ENCODE results near the gene USP49. TPM values are rescaled to one million over a fixed set of nuclear protein-coding genes. Genes with fewer than 3 reads are reported as not detected.

The USP49 gene
- polyA plus RNA-seq, 1 of the 3 experiments (the other 2 are of a cell fraction): 2.4 TPM

- TF ChIP-seq FOXJ3 (CRISPR knock-in tag; IDR thresholded peaks at IDR 0.05): no peak
- no peak for TF ChIP-seq NFIC (IDR thresholded peaks at IDR 0.05; ENCODE audit: borderline replicate concordance)
- TF ChIP-seq POLR2AphosphoS5 (IDR thresholded peaks at IDR 0.05; ENCODE audit: low read depth, low read length): no peak
- no peak for TF ChIP-seq FOSL2 (IDR thresholded peaks at IDR 0.05; ENCODE audit: borderline replicate concordance, low read depth)
- TF ChIP-seq MEF2A (IDR thresholded peaks at IDR 0.05; ENCODE audit: borderline replicate concordance, low read depth): no peak
- H3K27ac ChIP-seq (ENCODE audit: low read depth in 2 of 2, low read length in 1 of 2): no peak overlapping the region
- POLR2A ChIA-PET: no interaction called here
These were observed 150.9 kb downstream of the USP49 start for GRCh38 chr6:41744236-41744787.

GRCh38 chr6:41743406-41744235 lies 151.6 kb downstream of the USP49 start:
- Histone ChIP-seq H3K9me3 (no peaks in the 10 kb centered on the region), H4K20me1 (ENCODE audit: insufficient read depth) (no peaks in the 10 kb centered on the region), H3K4me2 (no peak overlapping the region), H3K36me3 (replicated peaks in 1 of 2; ENCODE audit: control insufficient read depth in 1 of 2, insufficient read depth in 2 of 2, low read length in 1 of 2) (no peaks in the 10 kb centered on the region), H3F3A (replicated peaks; ENCODE audit: insufficient read depth) (no peaks in the 10 kb centered on the region), H3K4me3 (ENCODE audit: low read depth in 2 of 2, low read length in 1 of 2) (no peak overlapping the region), H2AFZ (ENCODE audit: low read depth) (no peak overlapping the region), H3K27ac (ENCODE audit: low read depth in 2 of 2, low read length in 1 of 2) (no peak overlapping the region), H3K27me3 (ENCODE audit: insufficient read depth) (no peaks in the 10 kb centered on the region), H3K9me2 (no peaks in the 10 kb centered on the region), H3K9ac (no peak overlapping the region), H3K79me2 (ENCODE audit: insufficient read depth) (no peaks in the 10 kb centered on the region), H3K4me1 (ENCODE audit: control insufficient read depth in 1 of 2, insufficient read depth in 2 of 2, low read depth in 1 of 2, low read length in 1 of 2) (peaks cover 0 to 2% of the 10 kb centered on the region in 2 experiments; a peak in 2 of 4 replicates)
- WGBS (ENCODE audit: low lambda C conversion rate): 85% methylated on average over 5 of the region's 6 CpGs
- ChIA-PET CTCF (interaction anchor here (1.5 kb wide), 1 partner anchor 9 kb away, joined by 3 read pairs; no protein-coding TSS in a partner anchor), POLR2A (no interaction called here)
- no peak for DNase-seq
- TF ChIP-seq NFIC (IDR thresholded peaks at IDR 0.05; ENCODE audit: borderline replicate concordance) (no peak), REST (IDR thresholded peaks at IDR 0.05; ENCODE audit: low read depth, low read length) (no peak), GABPA (IDR thresholded peaks at IDR 0.05; ENCODE audit: low read depth) (no peak), FOXJ3 (CRISPR knock-in tag; IDR thresholded peaks at IDR 0.05) (no peak), TCF12 (IDR thresholded peaks at IDR 0.05) (no peak), POLR2AphosphoS5 (IDR thresholded peaks at IDR 0.05; ENCODE audit: low read depth, low read length) (no peak), EP300 (IDR thresholded peaks at IDR 0.05; ENCODE audit: borderline replicate concordance in 1 of 2, low read depth in 1 of 2, low read length in 1 of 2) (no peak), RCOR1 (IDR thresholded peaks at IDR 0.05; ENCODE audit: low read length) (no peak), CTCF (IDR thresholded peaks at IDR 0.05) (no peak), USF2 (IDR thresholded peaks at IDR 0.05; ENCODE audit: borderline replicate concordance, low read depth, low read length) (no peak), TAF1 (IDR thresholded peaks at IDR 0.05; ENCODE audit: borderline replicate concordance, low read depth, low read length) (no peak), EZH2phosphoT487 (IDR thresholded peaks at IDR 0.05; ENCODE audit: borderline replicate concordance, low read depth) (no peak), JUND (IDR thresholded peaks at IDR 0.05) (no peak), RXRA (IDR thresholded peaks at IDR 0.05; ENCODE audit: borderline replicate concordance, low read depth) (no peak), MAX (IDR thresholded peaks at IDR 0.05; ENCODE audit: low read depth) (no peak), NRF1 (IDR thresholded peaks at IDR 0.05; ENCODE audit: low read depth, low read length) (no peak), GATA2 (CRISPR knock-in tag; IDR thresholded peaks at IDR 0.05) (no peak)

More at GRCh38 chr6:41744236-41744787, 150.9 kb downstream of the USP49 start:
- H3K4me1 ChIP-seq (ENCODE audit: control insufficient read depth in 1 of 2, insufficient read depth in 2 of 2, low read depth in 1 of 2, low read length in 1 of 2): peaks cover 0 to 5% of the 10 kb centered on the region in 2 experiments; a peak in 1 of 4 replicates
- no peak overlapping the region for H2AFZ ChIP-seq (ENCODE audit: low read depth)
- no peaks in the 10 kb centered on the region for H3K79me2 ChIP-seq (ENCODE audit: insufficient read depth)
- no peaks in the 10 kb centered on the region for H3K36me3 ChIP-seq (replicated peaks in 1 of 2; ENCODE audit: control insufficient read depth in 1 of 2, insufficient read depth in 2 of 2, low read length in 1 of 2)
- CTCF ChIA-PET: no interaction called here
- no peak for DNase-seq
- H3K9me2 ChIP-seq: no peaks in the 10 kb centered on the region
- H3K4me3 ChIP-seq (ENCODE audit: low read depth in 2 of 2, low read length in 1 of 2): no peak overlapping the region
- H3K4me2 ChIP-seq: no peak overlapping the region
- H3K27me3 ChIP-seq (ENCODE audit: insufficient read depth): no peaks in the 10 kb centered on the region
- no peak overlapping the region for H3K9ac ChIP-seq
- H3F3A ChIP-seq (replicated peaks; ENCODE audit: insufficient read depth): no peaks in the 10 kb centered on the region
- 79% methylated on average over 7 of the region's 7 CpGs for WGBS (ENCODE audit: low lambda C conversion rate)
- H3K9me3 ChIP-seq: no peaks in the 10 kb centered on the region
- H4K20me1 ChIP-seq (ENCODE audit: insufficient read depth): no peaks in the 10 kb centered on the region
